Erythroblast (primary cell): ENCODE data around the gene LRRC47.

Experiments
- GATA1 ChIP-seq: IDR thresholded peaks from 2 replicates; pipeline ENCODE4 v1.6.1; 2011; ENCODE audit warnings: low read depth, mild to moderate bottlenecking, control low read depth, low read length, moderate library complexity
- POLR2A ChIP-seq: IDR thresholded peaks from 2 replicates; pipeline ENCODE4 v1.6.1; 2011; ENCODE audit warnings: mild to moderate bottlenecking, low read length

DNA sequence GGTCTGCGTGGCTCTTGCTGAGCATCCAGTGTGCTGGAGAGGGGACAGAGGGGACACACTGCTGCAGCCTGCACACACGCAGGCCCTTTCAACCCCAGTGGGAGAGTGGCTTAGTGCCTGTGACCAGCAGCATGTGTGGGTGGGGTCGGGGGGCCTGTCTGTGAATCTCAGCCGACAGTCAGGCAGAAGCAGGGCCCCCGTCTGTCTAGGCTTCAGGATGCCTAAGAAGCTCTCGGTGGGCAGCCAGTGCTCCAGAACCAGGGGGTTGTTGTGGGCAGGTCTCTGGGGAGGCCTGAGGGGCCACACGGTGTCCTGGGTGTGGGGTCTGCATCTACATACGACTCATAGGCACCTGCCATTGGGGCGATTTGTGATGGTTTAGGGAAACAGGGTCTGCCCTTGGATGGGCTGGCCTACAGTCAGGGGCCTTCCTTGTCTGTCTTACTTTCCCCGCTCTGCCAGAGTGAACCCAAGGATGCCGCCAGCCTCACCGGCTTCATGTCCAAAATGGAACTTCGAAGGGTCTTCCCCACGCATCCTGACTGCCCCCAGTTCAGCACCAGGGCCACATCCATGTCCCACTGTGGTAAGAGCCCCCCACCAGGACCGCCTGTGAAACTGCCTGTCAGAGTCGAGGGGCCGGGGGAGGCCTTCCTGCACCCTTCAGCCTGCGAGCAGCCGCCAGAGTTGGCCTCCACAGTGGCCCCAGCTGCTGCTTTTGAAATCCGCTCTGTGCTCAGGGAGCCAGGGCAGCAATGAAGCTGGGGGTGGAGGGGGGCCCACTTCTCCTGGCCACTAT, 42.4 kb downstream of the LRRC47 start:
- TF ChIP-seq POLR2A = no peak
- no peak for TF ChIP-seq GATA1
